Measurements from ENCODE around the gene ASAP3. TPM values are rescaled to one million over a fixed set of nuclear protein-coding genes. Genes with fewer than 3 reads are reported as not detected.
"Not testable (repeated sequence)": the region's sequence is repeated elsewhere in the genome, so short reads cannot be mapped to it uniquely, and the experiment has no call there.

ASAP3 gene
- total and polyA plus RNA-seq, 2 donors (not counting 3 experiments of a cell fraction or from before 2014, with no cell fraction given), result 12.5 to 14.2 TPM

DNA sequence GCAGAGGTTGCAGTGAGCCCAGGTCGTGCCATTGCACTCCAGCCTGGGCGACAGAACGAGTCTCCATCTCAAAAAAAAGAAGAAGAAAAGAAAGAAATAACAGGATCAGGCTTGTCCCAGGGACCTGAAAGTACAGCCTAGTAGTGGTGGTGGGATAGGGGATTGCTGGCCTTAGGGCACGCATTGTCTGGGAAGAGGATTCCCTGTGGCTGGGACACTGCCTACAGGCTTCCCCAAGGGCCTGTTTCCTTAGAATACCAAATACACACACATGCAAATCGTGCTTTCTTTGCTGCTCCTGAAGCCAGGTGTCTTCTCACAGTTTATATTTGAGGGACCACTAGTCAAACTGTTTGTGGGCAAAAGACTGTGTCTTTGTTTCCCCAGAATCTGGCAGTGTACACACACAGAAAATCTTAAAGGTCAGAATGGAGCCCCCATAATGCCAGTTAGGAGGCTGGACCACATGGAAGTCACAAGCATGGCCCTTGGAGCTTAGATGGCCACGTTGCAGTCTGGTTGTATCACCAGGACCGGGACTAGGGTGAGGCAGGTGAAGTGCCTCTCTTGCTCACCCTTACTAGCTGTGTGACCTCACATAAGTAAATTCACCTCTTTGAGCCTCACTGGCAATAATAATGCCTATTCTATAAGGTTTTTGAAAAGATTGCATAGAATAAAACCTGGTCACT, 12.7 kb upstream of the ASAP3 start:
- H2AFZ ChIP-seq (ENCODE audit: low read depth, low read length), result no peak overlapping the region
- H3K4me3 ChIP-seq (replicated peaks in 1 of 3; ENCODE audit: insufficient read depth in 1 of 3, low read depth in 1 of 3, low read length in 3 of 3), result no peak overlapping the region
- DNase-seq (ENCODE audit: low read depth, low spot score) (no peak), FAIRE-seq (no peak)
- H3K36me3 ChIP-seq (ENCODE audit: control insufficient read depth in 2 of 2, extremely low read depth in 1 of 2, insufficient read depth in 2 of 2, low read length in 2 of 2), result no peaks in the 10 kb centered on the region
- no peaks in the 10 kb centered on the region for H3K27me3 ChIP-seq (ENCODE audit: control insufficient read depth in 2 of 2, insufficient read depth in 2 of 2, low read length in 2 of 2)
- ChIA-PET POLR2A (no interaction called here), CTCF (interaction anchor here (0.5 to 8.3 kb wide), 70 partner anchors 8 to 577 kb away, joined by 3 to 287 read pairs (median 5); partner anchors contain the start of genes ASAP3, E2F2, ELOA and HNRNPR)
- H3K9me1 ChIP-seq (replicated peaks; ENCODE audit: control insufficient read depth, extremely low read depth, insufficient read depth, low read length), result no peaks in the 10 kb centered on the region
- dilution Hi-C loops (cut with MboI; ENCODE audit: extremely low pct_ligation_motif_present, low sequenced_read_pairs), result no loop called here
- no peaks in the 10 kb centered on the region for H3K4me1 ChIP-seq (ENCODE audit: control insufficient read depth, extremely low read depth, insufficient read depth, low read length)
- no peak overlapping the region for H3K4me2 ChIP-seq (ENCODE audit: insufficient read depth, low read length)
- BruUV-seq (replicated peaks), result no TSS peak
- H3K9me3 ChIP-seq (replicated peaks; ENCODE audit: control insufficient read depth, insufficient read depth, low read length), result no peaks in the 10 kb centered on the region
- H3K27ac ChIP-seq (ENCODE audit: insufficient read depth, low read depth, low read length), result no peak overlapping the region
- no peaks in the 10 kb centered on the region for H3K79me2 ChIP-seq (ENCODE audit: control insufficient read depth, insufficient read depth, low read length)
- intact Hi-C loops (cut with micrococcal nuclease), result loop anchor here (1.0 kb wide), 4 partner anchors 43 to 520 kb away; no protein-coding TSS in a partner anchor
- no peaks in the 10 kb centered on the region for H4K20me1 ChIP-seq (replicated peaks; ENCODE audit: control insufficient read depth, extremely low read depth, insufficient read depth, low read length)
- no peak for TF ChIP-seq GATA2 (IDR thresholded peaks at IDR 0.05; ENCODE audit: insufficient read depth, insufficient read length, low read depth, low read length)
- TF ChIP-seq POLR2A (IDR thresholded peaks at IDR 0.05; ENCODE audit: low read depth, low read length), result no peak
- no peak for TF ChIP-seq EZH2 (IDR thresholded peaks at IDR 0.05; ENCODE audit: borderline replicate concordance, low read depth, low read length, severe bottlenecking)
- no peak for TF ChIP-seq MYC (IDR thresholded peaks at IDR 0.05; ENCODE audit: low read depth, low read length)
- TF ChIP-seq, protein P1, sequence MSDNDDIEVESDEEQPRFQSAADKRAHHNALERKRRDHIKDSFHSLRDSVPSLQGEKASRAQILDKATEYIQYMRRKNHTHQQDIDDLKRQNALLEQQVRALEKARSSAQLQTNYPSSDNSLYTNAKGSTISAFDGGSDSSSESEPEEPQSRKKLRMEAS (IDR thresholded peaks at IDR 0.05; ENCODE audit: insufficient read depth, insufficient read length), result no peak
- no peak for TF ChIP-seq FOS (IDR thresholded peaks at IDR 0.05; ENCODE audit: borderline replicate concordance, insufficient read depth, low read length)
- no peak for TF ChIP-seq JUN (IDR thresholded peaks at IDR 0.05; ENCODE audit: borderline replicate concordance, insufficient read depth, insufficient read length, low read depth)
- TF ChIP-seq, protein P2, sequence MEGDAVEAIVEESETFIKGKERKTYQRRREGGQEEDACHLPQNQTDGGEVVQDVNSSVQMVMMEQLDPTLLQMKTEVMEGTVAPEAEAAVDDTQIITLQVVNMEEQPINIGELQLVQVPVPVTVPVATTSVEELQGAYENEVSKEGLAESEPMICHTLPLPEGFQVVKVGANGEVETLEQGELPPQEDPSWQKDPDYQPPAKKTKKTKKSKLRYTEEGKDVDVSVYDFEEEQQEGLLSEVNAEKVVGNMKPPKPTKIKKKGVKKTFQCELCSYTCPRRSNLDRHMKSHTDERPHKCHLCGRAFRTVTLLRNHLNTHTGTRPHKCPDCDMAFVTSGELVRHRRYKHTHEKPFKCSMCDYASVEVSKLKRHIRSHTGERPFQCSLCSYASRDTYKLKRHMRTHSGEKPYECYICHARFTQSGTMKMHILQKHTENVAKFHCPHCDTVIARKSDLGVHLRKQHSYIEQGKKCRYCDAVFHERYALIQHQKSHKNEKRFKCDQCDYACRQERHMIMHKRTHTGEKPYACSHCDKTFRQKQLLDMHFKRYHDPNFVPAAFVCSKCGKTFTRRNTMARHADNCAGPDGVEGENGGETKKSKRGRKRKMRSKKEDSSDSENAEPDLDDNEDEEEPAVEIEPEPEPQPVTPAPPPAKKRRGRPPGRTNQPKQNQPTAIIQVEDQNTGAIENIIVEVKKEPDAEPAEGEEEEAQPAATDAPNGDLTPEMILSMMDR (IDR thresholded peaks at IDR 0.05; ENCODE audit: extremely low read depth in 1 of 2, insufficient read depth in 1 of 2, low read depth in 1 of 2, low read length in 2 of 2), result no peak
- TF ChIP-seq POLR2AphosphoS5 (IDR thresholded peaks at IDR 0.05; ENCODE audit: insufficient read depth, low read depth, low read length), result no peak
- H3K9ac ChIP-seq (replicated peaks; ENCODE audit: extremely low read depth, insufficient read depth, low read length), result no peak overlapping the region

DNA sequence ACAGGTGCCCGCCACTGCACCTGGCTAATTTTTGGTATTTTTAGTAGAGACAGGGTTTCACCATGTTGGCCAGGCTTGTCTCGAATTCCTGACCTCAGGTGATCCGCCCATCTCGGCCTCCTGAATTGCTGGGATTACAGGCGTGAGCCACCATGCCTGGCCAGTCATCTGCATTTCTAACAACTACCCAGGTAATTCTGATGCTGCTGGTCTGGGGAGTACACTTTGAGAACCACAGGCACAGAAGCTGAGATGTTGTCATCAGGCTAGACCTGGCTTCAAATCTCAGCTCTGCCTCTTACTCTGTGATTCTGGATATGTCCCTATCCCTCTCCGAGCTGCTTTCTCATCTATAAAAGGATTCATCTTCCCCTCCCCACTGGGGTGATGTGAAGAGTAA, 10.9 kb upstream of the ASAP3 start:
- H3K79me2 ChIP-seq (ENCODE audit: control insufficient read depth, insufficient read depth, low read length); dilution Hi-C loops (cut with MboI; ENCODE audit: extremely low pct_ligation_motif_present, low sequenced_read_pairs); H2AFZ ChIP-seq (ENCODE audit: low read depth, low read length); H4K20me1 ChIP-seq (replicated peaks; ENCODE audit: control insufficient read depth, extremely low read depth, insufficient read depth, low read length); H3K27me3 ChIP-seq (ENCODE audit: control insufficient read depth in 2 of 2, insufficient read depth in 2 of 2, low read length in 2 of 2); H3K27ac ChIP-seq (ENCODE audit: insufficient read depth, low read depth, low read length); H3K9me1 ChIP-seq (replicated peaks; ENCODE audit: control insufficient read depth, extremely low read depth, insufficient read depth, low read length); H3K9ac ChIP-seq (replicated peaks; ENCODE audit: extremely low read depth, insufficient read depth, low read length); H3K36me3 ChIP-seq (ENCODE audit: control insufficient read depth in 2 of 2, extremely low read depth in 1 of 2, insufficient read depth in 2 of 2, low read length in 2 of 2); intact Hi-C loops (cut with micrococcal nuclease); H3K4me1 ChIP-seq (ENCODE audit: control insufficient read depth, extremely low read depth, insufficient read depth, low read length); FAIRE-seq; H3K4me3 ChIP-seq (replicated peaks in 1 of 3; ENCODE audit: insufficient read depth in 1 of 3, low read depth in 1 of 3, low read length in 3 of 3); BruUV-seq (replicated peaks); DNase-seq (ENCODE audit: low read depth, low spot score); H3K4me2 ChIP-seq (ENCODE audit: insufficient read depth, low read length); POLR2A ChIA-PET; H3K9me3 ChIP-seq (replicated peaks; ENCODE audit: control insufficient read depth, insufficient read depth, low read length): not testable (repeated sequence)
- CTCF ChIA-PET, result interaction anchor here (0.7 to 7.7 kb wide), 4 partner anchors 12 to 518 kb away, joined by 3 to 287 read pairs (median 6); partner anchors contain the start of gene ASAP3

Measured in endothelial cell of umbilical vein (primary cell).